NCI-H345 treated with DMSO at 0.1 percent for 48 hours (cell line): ENCODE results near the gene EPHB1.

ENCODE experiments used
- DNase-seq: peaks from one replicate; lab custom pipeline; 2025; ENCODE audit not compliant: unreplicated experiment; lab: John Stamatoyannopoulos, UW

The EPHB1 gene

GRCh38 chr3:135272026-135272669, 477.1 kb downstream of the EPHB1 start:
- peak; percentile 48 for DNase-seq

- no peak for DNase-seq
These were observed 497.1 kb downstream of the EPHB1 start for GRCh38 chr3:135292162-135292561.

DNA sequence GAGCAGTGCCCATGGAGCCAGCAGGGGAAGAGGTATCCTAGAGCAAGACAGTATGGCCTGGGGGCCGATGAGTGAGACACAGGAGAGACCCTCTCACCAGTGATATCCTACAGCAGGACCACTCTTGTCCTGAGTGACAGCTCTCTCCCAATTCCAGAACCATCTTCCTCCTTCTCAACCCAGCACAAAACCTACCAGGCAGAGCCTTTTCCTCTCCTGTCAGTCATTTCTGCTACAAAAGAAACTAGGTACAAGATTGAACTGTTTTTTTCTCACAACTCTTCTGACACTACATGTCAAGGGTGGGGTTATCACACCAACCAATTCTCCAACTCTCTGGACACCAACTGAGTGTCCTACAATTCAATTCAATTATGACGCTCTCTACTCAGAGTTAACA, 506.6 kb downstream of the EPHB1 start:
- no peak for DNase-seq

- no peak for DNase-seq
These were observed 509.3 kb downstream of the EPHB1 start for GRCh38 chr3:135304378-135304777.
